KBM-7 (cell line): ENCODE results near the gene CNGA3.
"Not testable (repeated sequence)": the region's sequence is repeated elsewhere in the genome, so short reads cannot be mapped to it uniquely, and the experiment has no call there.

Source experiments
- DNase-seq: peaks from one replicate; pipeline ENCODE4 v3.0.0-alpha.2; 2015
- in situ Hi-C: fragments of 300-500 bp; cut with MboI; formaldehyde crosslinking; loops from 2 replicates; pipeline ENCODE4 v1.14.3; 2020; ENCODE audit warnings: low sequenced_read_pairs, low pct_unique_long_range_greater_than_20kb, mixed read lengths

CNGA3 gene

GRCh38 chr2:98419977-98420725, 73.9 kb downstream of the CNGA3 start:
- in situ Hi-C loops = no loop called here
- DNase-seq = no peak

GRCh38 chr2:98422449-98422848, 76.2 kb downstream of the CNGA3 start:
- in situ Hi-C loops = no loop called here
- DNase-seq = no peak

- no peak for DNase-seq
- in situ Hi-C loops = no loop called here
Measured at GRCh38 chr2:98426771-98427170, 80.5 kb downstream of the CNGA3 start.

- in situ Hi-C loops = no loop called here
- DNase-seq = no peak
Measured at GRCh38 chr2:98432145-98432544, 85.9 kb downstream of the CNGA3 start.

- no peak for DNase-seq
- in situ Hi-C loops = no loop called here
Measured at GRCh38 chr2:98433363-98433964, 87.2 kb downstream of the CNGA3 start.

- in situ Hi-C loops = no loop called here
Measured at GRCh38 chr2:98434492-98434891, 88.2 kb downstream of the CNGA3 start.

GRCh38 chr2:98435670-98436069, 89.4 kb downstream of the CNGA3 start:
- in situ Hi-C loops, DNase-seq: not testable (repeated sequence)

More at GRCh38 chr2:98434492-98434891, 88.2 kb downstream of the CNGA3 start:
- DNase-seq = no peak

- no peak for DNase-seq
- in situ Hi-C loops = no loop called here
Measured at GRCh38 chr2:98436734-98437133, 90.5 kb downstream of the CNGA3 start.

GRCh38 chr2:98438190-98439133, 92.2 kb downstream of the CNGA3 start:
- peak; percentile 16 for DNase-seq
- in situ Hi-C loops = no loop called here

GRCh38 chr2:98441706-98442450, 95.6 kb downstream of the CNGA3 start:
- no peak for DNase-seq
- in situ Hi-C loops = no loop called here

GRCh38 chr2:98442488-98442887, 96.2 kb downstream of the CNGA3 start:
- in situ Hi-C loops = no loop called here
- no peak for DNase-seq

- peak; percentile 55 for DNase-seq
- in situ Hi-C loops = no loop called here
Measured at GRCh38 chr2:98444436-98445176, 98.3 kb downstream of the CNGA3 start, which contains the start of gene INPP4A. INPP4A (plus strand) TSS chr2:98444858; CDS start chr2:98520049, 75,191 bp downstream.

- in situ Hi-C loops = no loop called here
- DNase-seq = peak; percentile 23
Measured at GRCh38 chr2:98445177-98445682, 99.0 kb downstream of the CNGA3 start.

- in situ Hi-C loops = no loop called here
- DNase-seq = no peak
Measured at GRCh38 chr2:98445683-98446581, 99.7 kb downstream of the CNGA3 start.

GRCh38 chr2:98446850-98447249, 100.6 kb downstream of the CNGA3 start:
- DNase-seq = no peak
- in situ Hi-C loops = no loop called here
